ENCODE measurements around the gene SYF2. TPM values are rescaled to one million over a fixed set of nuclear protein-coding genes. Genes with fewer than 3 reads are reported as not detected.

The SYF2 gene
- total and polyA plus RNA-seq, 2 of the 4 experiments (the other 2 are of a cell fraction), result 8.6 to 19.5 TPM

GRCh38 chr1:25206201-25206600 lies 26.1 kb downstream of the SYF2 start:
- DNase-seq (no peak), ATAC-seq (ENCODE audit: low read depth) (no peak)
- no peaks in the 10 kb centered on the region for H3K79me1 ChIP-seq (ENCODE audit: low read depth in 1 of 2, low read length in 2 of 2)
- ChIA-PET CTCF (interaction anchor here (0.6 kb wide), 1 partner anchor 525 kb away, joined by 7 read pairs; no protein-coding TSS in a partner anchor), POLR2A (ENCODE audit: unreplicated experiment) (no interaction called here)
- intact Hi-C loops (cut with micrococcal nuclease) (no loop called here), dilution Hi-C loops (cut with HindIII; ENCODE audit: low sequenced_read_pairs, unreplicated experiment) (loop anchor here (25.0 kb wide), 1 partner anchor 544 kb away; no protein-coding TSS in a partner anchor), in situ Hi-C loops (cut with MboI; ENCODE audit: low sequenced_read_pairs) (loop anchor here (10.0 kb wide), 3 partner anchors 271 to 541 kb away; partner anchors contain the start of gene RUNX3)
- TF ChIP-seq NFE2L2 (IDR thresholded peaks at IDR 0.05; ENCODE audit: low read depth, low read length), result no peak
- TF ChIP-seq USF2 (IDR thresholded peaks at IDR 0.05; ENCODE audit: low read depth, low read length), result no peak
- no peak for TF ChIP-seq MAFK (IDR thresholded peaks at IDR 0.05; ENCODE audit: low read depth, low read length)
- no peak for TF ChIP-seq RFX5 (IDR thresholded peaks at IDR 0.05; ENCODE audit: low read depth, low read length)
- TF ChIP-seq RAD21 (IDR thresholded peaks at IDR 0.05; ENCODE audit: low read length), result no peak
- no peak for TF ChIP-seq POLR2A (IDR thresholded peaks at IDR 0.05; ENCODE audit: low read depth, low read length)
- no peak for TF ChIP-seq MAZ (IDR thresholded peaks at IDR 0.05; ENCODE audit: borderline replicate concordance, low read depth, low read length)
- no peak for TF ChIP-seq CHD1 (IDR thresholded peaks at IDR 0.05; ENCODE audit: low read depth, low read length)
- no peak for TF ChIP-seq FOS (IDR thresholded peaks at IDR 0.05; ENCODE audit: low read depth, low read length)
- no peak for TF ChIP-seq BHLHE40 (IDR thresholded peaks at IDR 0.05; ENCODE audit: low read depth, low read length)
- 60% methylated on average over 1 of the region's 5 CpGs; no CpG with 5 or more reads in 1 of the 2 experiments for WGBS, 2 experiments (ENCODE audit: extremely low coverage in 2 of 2, insufficient read length in 1 of 2)
- no peaks in the 10 kb centered on the region for H3K4me1 ChIP-seq (ENCODE audit: control insufficient read depth, insufficient read depth, low read length)
- H3K23ac ChIP-seq (ENCODE audit: low read depth, low read length), result no peak overlapping the region
- no peak overlapping the region for H2BK5ac ChIP-seq (ENCODE audit: low read depth, low read length, poor library complexity, severe bottlenecking)
- H4K20me1 ChIP-seq (ENCODE audit: insufficient read depth, low read length), result no peaks in the 10 kb centered on the region
- no peaks in the 10 kb centered on the region for H3K36me3 ChIP-seq (ENCODE audit: control insufficient read depth, insufficient read depth, low read length)
- H2AK5ac ChIP-seq (ENCODE audit: low read depth, low read length), result no peak overlapping the region
- H3K4me3 ChIP-seq (ENCODE audit: insufficient read depth, low read depth, low read length), result no peak overlapping the region
- H3K4me2 ChIP-seq (ENCODE audit: low read depth, low read length), result no peak overlapping the region
- no peak overlapping the region for H4K5ac ChIP-seq (ENCODE audit: low read depth, low read length)
- no TSS peak for BruUV-seq (replicated peaks)
- no peak overlapping the region for H4K8ac ChIP-seq (ENCODE audit: low read depth in 2 of 2, low read length in 2 of 2)
- no peak overlapping the region for H3K18ac ChIP-seq (ENCODE audit: low read depth, low read length)
- no peak overlapping the region for H3K4ac ChIP-seq (ENCODE audit: low read depth, low read length)
- no peak overlapping the region for H3K56ac ChIP-seq (ENCODE audit: extremely low read depth, insufficient read depth, low read length)
- H4K91ac ChIP-seq (ENCODE audit: insufficient read depth, low read depth, low read length), result no peak overlapping the region
- H3K27ac ChIP-seq (ENCODE audit: insufficient read depth, low read length), result no peak overlapping the region
- H3K9me1 ChIP-seq (ENCODE audit: insufficient read depth, low read length), result no peaks in the 10 kb centered on the region
- no peak overlapping the region for H2BK20ac ChIP-seq (ENCODE audit: low read depth, low read length)
- H2BK15ac ChIP-seq (ENCODE audit: low read depth, low read length), result no peak overlapping the region
- no peak overlapping the region for H3K14ac ChIP-seq (replicated peaks; ENCODE audit: low read depth, low read length)
- H2AFZ ChIP-seq (replicated peaks; ENCODE audit: low read length, poor library complexity), result peak overlapping the region; percentile 65
- peaks cover 44% of the 10 kb centered on the region for H3K27me3 ChIP-seq (ENCODE audit: control insufficient read depth, insufficient read depth, low read length)
- H2AK9ac ChIP-seq (replicated peaks; ENCODE audit: low read depth, low read length, poor library complexity), result peak overlapping the region; percentile 82
- no peak overlapping the region for H3K9ac ChIP-seq (ENCODE audit: low read depth, low read length)
- no peaks in the 10 kb centered on the region for H3K9me3 ChIP-seq (ENCODE audit: control insufficient read depth, insufficient read depth, low read length)
- H2BK120ac ChIP-seq (ENCODE audit: low read depth, low read length), result no peak overlapping the region
